ENCODE data around the gene BRI3.

BRI3 gene

DNA sequence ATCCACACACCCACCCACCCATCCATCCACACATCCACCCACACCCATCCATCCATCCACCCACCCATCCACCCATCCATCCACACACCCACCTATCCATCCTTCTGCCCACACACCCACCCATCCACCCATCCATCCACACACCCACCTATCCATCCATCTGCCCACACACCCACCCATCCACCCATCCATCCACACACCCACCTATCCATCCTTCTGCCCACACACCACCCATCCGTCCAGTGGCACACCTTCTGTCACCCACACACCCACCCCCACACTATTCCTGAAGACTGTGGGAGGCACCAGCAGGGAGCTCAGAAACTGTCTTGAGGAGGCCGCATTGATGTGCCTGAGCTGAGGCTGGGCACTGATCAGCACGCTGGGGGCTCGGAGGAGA, 38.6 kb upstream of the BRI3 start:
- TF ChIP-seq REST (IDR thresholded peaks at IDR 0.05; ENCODE audit: insufficient replicate concordance, low read depth) (no peak), SPI1 (IDR thresholded peaks at IDR 0.05; ENCODE audit: borderline replicate concordance, low read depth) (no peak), GABPA (IDR thresholded peaks at IDR 0.05; ENCODE audit: low read depth) (no peak)
- TF ChIP-seq, protein P1, sequence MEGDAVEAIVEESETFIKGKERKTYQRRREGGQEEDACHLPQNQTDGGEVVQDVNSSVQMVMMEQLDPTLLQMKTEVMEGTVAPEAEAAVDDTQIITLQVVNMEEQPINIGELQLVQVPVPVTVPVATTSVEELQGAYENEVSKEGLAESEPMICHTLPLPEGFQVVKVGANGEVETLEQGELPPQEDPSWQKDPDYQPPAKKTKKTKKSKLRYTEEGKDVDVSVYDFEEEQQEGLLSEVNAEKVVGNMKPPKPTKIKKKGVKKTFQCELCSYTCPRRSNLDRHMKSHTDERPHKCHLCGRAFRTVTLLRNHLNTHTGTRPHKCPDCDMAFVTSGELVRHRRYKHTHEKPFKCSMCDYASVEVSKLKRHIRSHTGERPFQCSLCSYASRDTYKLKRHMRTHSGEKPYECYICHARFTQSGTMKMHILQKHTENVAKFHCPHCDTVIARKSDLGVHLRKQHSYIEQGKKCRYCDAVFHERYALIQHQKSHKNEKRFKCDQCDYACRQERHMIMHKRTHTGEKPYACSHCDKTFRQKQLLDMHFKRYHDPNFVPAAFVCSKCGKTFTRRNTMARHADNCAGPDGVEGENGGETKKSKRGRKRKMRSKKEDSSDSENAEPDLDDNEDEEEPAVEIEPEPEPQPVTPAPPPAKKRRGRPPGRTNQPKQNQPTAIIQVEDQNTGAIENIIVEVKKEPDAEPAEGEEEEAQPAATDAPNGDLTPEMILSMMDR (IDR thresholded peaks at IDR 0.05; ENCODE audit: insufficient read depth, low read length): no peak
- H3K27ac ChIP-seq (replicated peaks): no peak overlapping the region
- no peak for DNase-seq (ENCODE audit: low read depth in 1 of 2, low spot score in 1 of 2)
- no peaks in the 10 kb centered on the region for H3K27me3 ChIP-seq (ENCODE audit: insufficient read depth, poor library complexity, severe bottlenecking)
- no peak overlapping the region for H3K4me3 ChIP-seq (replicated peaks; ENCODE audit: insufficient read depth, low read length)

DNA sequence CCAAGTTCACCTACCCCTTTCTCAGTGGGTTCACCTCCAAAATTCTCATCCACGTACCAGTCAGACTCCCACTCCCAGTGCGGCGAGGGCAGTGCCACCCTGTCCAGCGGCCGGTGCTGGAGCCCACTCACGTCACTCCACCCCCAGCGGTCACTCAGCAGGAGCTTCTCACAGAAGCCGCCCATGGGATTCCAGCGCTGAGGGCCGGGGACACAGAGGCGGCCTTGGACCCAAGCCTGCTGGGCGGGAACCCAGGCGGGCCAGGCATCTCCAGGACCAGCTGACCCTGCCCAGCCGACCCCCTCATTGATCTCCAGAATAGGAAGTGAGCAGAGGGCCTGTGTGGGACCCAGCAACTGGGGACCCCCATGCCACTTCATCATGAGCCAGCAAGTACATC, 36.6 kb upstream of the BRI3 start:
- Histone ChIP-seq H3K27me3 (ENCODE audit: insufficient read depth, poor library complexity, severe bottlenecking) (no peaks in the 10 kb centered on the region), H3K27ac (replicated peaks) (no peak overlapping the region), H3K4me3 (replicated peaks; ENCODE audit: insufficient read depth, low read length) (no peak overlapping the region)
- no peak for DNase-seq (ENCODE audit: low read depth in 1 of 2, low spot score in 1 of 2)
- no peak for TF ChIP-seq GABPA (IDR thresholded peaks at IDR 0.05; ENCODE audit: low read depth)
- no peak for TF ChIP-seq POLR2AphosphoS5 (IDR thresholded peaks at IDR 0.05; ENCODE audit: low read depth)
- TF ChIP-seq, protein P1 (IDR thresholded peaks at IDR 0.05; ENCODE audit: insufficient read depth, low read length): no peak
- no peak for TF ChIP-seq SPI1 (IDR thresholded peaks at IDR 0.05; ENCODE audit: borderline replicate concordance, low read depth)
- no peak for TF ChIP-seq REST (IDR thresholded peaks at IDR 0.05; ENCODE audit: insufficient replicate concordance, low read depth)

GRCh38 chr7:98248156-98248555, 33.3 kb upstream of the BRI3 start:
- H3K27ac ChIP-seq (replicated peaks): no peak overlapping the region
- TF ChIP-seq SPI1 (IDR thresholded peaks at IDR 0.05; ENCODE audit: borderline replicate concordance, low read depth) (no peak), GABPA (IDR thresholded peaks at IDR 0.05; ENCODE audit: low read depth) (no peak), POLR2AphosphoS5 (IDR thresholded peaks at IDR 0.05; ENCODE audit: low read depth) (no peak), REST (IDR thresholded peaks at IDR 0.05; ENCODE audit: insufficient replicate concordance, low read depth) (no peak)
- TF ChIP-seq, protein P1 (IDR thresholded peaks at IDR 0.05; ENCODE audit: insufficient read depth, low read length): no peak
- no peak for DNase-seq (ENCODE audit: low read depth in 1 of 2, low spot score in 1 of 2)
- H3K27me3 ChIP-seq (ENCODE audit: insufficient read depth, poor library complexity, severe bottlenecking): no peaks in the 10 kb centered on the region
- no peak overlapping the region for H3K4me3 ChIP-seq (replicated peaks; ENCODE audit: insufficient read depth, low read length)

Data from HL-60 (cell line).